CD4-positive, alpha-beta memory T cell (primary cell): ENCODE results near the gene SEPTIN11. TPM values are rescaled to one million over a fixed set of nuclear protein-coding genes. Genes with fewer than 3 reads are reported as not detected.
A peak's percentile ranks its signal among the peaks of the same experiment; 100 is the strongest.
"Not testable (repeated sequence)": the region's sequence is repeated elsewhere in the genome, so short reads cannot be mapped to it uniquely, and the experiment has no call there.

Experiments
- CTCF ChIA-PET: fragments of 350-600 bp; sonication (Branson Sonifier 250); formaldehyde crosslinking; loops from one replicate; lab custom pipeline; 2021; ENCODE audit warnings: inconsistent platforms; ENCODE audit not compliant: partially characterized antibody; lab: Charles Lee
- POLR2A ChIA-PET: fragments of 350-600 bp; sonication (Branson Sonifier 250); formaldehyde crosslinking; loops from one replicate; lab custom pipeline; 2021; ENCODE audit not compliant: partially characterized antibody; lab: Charles Lee
- DNase-seq, 5 donors: peaks; one replicate each; pipeline versions ENCODE4 v3.0.0 to v3.0.0-alpha.2; 2020 to 2022; ENCODE audit warnings: mixed read lengths in 1 of 5
- H3K27ac ChIP-seq: one replicate; pipeline ENCODE4 v1.7.0; 2013; ENCODE audit warnings: low read depth, low read length
- H3K27me3 ChIP-seq: 2 replicates; pipeline ENCODE4 v1.7.0; 2013; ENCODE audit warnings: mild to moderate bottlenecking, low read length, moderate library complexity; ENCODE audit not compliant: insufficient read depth
- H3K36me3 ChIP-seq: 2 replicates; pipeline ENCODE4 v1.7.0; 2013; ENCODE audit warnings: mild to moderate bottlenecking, low read length, moderate library complexity; ENCODE audit not compliant: insufficient read depth
- H3K4me1 ChIP-seq: 2 replicates; pipeline ENCODE4 v1.7.0; 2013; ENCODE audit warnings: mild to moderate bottlenecking, low read length, moderate library complexity; ENCODE audit not compliant: insufficient read depth
- H3K4me3 ChIP-seq, 2 donors: one replicate each; pipeline ENCODE4 v1.7.0; 2013; ENCODE audit warnings: low read length in 2 of 2, mild to moderate bottlenecking in 1 of 2
- H3K9me3 ChIP-seq, 2 donors: one replicate each; pipeline ENCODE4 v1.7.0; 2013; ENCODE audit warnings: low read length in 2 of 2, control low read depth in 1 of 2; ENCODE audit not compliant: control insufficient read depth in 1 of 2
- H3K27ac Mint-ChIP-seq, 7 donors: one replicate each; pipeline ENCODE4 v1.8.0; 2020 to 2021; ENCODE audit warnings: mixed read lengths in 7 of 7, mild to moderate bottlenecking in 6 of 7, inconsistent platforms in 3 of 7, moderate library complexity in 3 of 7
- H3K27me3 Mint-ChIP-seq, 2 donors: one replicate each; pipeline ENCODE4 v1.8.0; 2020 to 2021; ENCODE audit warnings: mixed read lengths in 2 of 2
- H3K36me3 Mint-ChIP-seq, 2 donors: one replicate each; pipeline ENCODE4 v1.8.0; 2020 to 2021; ENCODE audit warnings: mixed read lengths in 2 of 2, inconsistent platforms in 1 of 2, mild to moderate bottlenecking in 1 of 2
- H3K4me1 Mint-ChIP-seq, 4 donors: one replicate each; pipeline ENCODE4 v1.8.0; 2020 to 2021; ENCODE audit warnings: mixed read lengths in 4 of 4, mild to moderate bottlenecking in 1 of 4
- H3K4me3 Mint-ChIP-seq, 8 donors: one replicate each; pipeline ENCODE4 v1.8.0; 2020 to 2021; ENCODE audit warnings: mixed read lengths in 8 of 8, mild to moderate bottlenecking in 7 of 8, moderate library complexity in 6 of 8, inconsistent platforms in 3 of 8
- H3K9me3 Mint-ChIP-seq, 8 donors: one replicate each; pipeline ENCODE4 v1.8.0; 2020 to 2021; ENCODE audit warnings: mixed read lengths in 8 of 8, mild to moderate bottlenecking in 5 of 8, inconsistent platforms in 3 of 8, moderate library complexity in 1 of 8
- intact Hi-C: fragments of 100-400 bp; cut with micrococcal nuclease; formaldehyde crosslinking; loops from one replicate; pipeline ENCODE4 v1.15.1; 2023
- polyA plus RNA-seq, 2 donors: library from polyadenylated mRNA; unstranded; fragments of 300-500 nt; fragmentation: Illumina TruSeq; gene quantifications; one replicate each; pipeline ENCODE4 v1.2.3, GENCODE V29; 2021
- total RNA-seq, 2 experiments: library from RNA; stranded (reverse); gene quantifications; one replicate each; pipeline ENCODE4 v1.2.3, GENCODE V29; 2021

The SEPTIN11 gene
- total and polyA plus RNA-seq, 4 experiments from 2014 or later, result 21.9 to 31.3 (median 27.7) TPM

DNA sequence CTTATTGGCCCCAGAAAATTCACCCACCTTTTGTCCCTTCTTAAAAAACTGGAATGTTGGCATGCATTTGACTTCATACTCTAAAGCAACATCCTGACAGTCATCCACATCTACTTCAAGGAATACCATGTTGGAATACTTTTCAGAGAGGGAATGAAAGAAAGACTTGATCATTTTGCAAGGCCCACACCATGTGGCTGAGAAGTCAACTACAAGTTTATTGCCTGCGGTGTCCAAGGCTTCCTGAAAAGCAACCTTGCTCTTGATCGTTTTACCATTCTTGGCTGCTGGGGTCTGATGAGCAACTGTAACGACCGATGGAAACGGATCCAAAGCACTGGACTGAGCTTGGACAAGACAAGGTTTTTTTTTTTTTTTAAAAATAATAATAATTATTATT lies 9.3 kb downstream of the SEPTIN11 start:
- no peaks in the 10 kb centered on the region for H3K27me3 ChIP-seq
- H3K9me3 ChIP-seq, result no peaks in the 10 kb centered on the region
- no peaks in the 10 kb centered on the region for H3K4me1 ChIP-seq
- CTCF ChIA-PET, result interaction anchor here (0.9 to 1.3 kb wide), 2 partner anchors 23 to 27 kb away, joined by 3 to 4 read pairs; no protein-coding TSS in a partner anchor
- no peaks in the 10 kb centered on the region for H3K27me3 Mint-ChIP-seq
- no peaks in the 10 kb centered on the region for H3K36me3 ChIP-seq
- peaks cover 0 to 10% of the 10 kb centered on the region in 2 donors for H3K36me3 Mint-ChIP-seq
- H3K4me3 ChIP-seq, result no peak overlapping the region
- H3K27ac ChIP-seq, result no peak overlapping the region
- no peak overlapping the region for H3K27ac Mint-ChIP-seq
- H3K4me1 Mint-ChIP-seq, result peaks cover 10 to 21% (median 15%) of the 10 kb centered on the region in 4 donors
- no peak for DNase-seq
- no peak overlapping the region for H3K4me3 Mint-ChIP-seq
- POLR2A ChIA-PET, result interaction anchor here (0.6 to 1.1 kb wide), 2 partner anchors 350 to 746 kb away, joined by 3 to 4 read pairs; no protein-coding TSS in a partner anchor
- intact Hi-C loops, result no loop called here
- H3K9me3 Mint-ChIP-seq, result peaks cover 0 to 2% (median 0%) of the 10 kb centered on the region in 8 donors

DNA sequence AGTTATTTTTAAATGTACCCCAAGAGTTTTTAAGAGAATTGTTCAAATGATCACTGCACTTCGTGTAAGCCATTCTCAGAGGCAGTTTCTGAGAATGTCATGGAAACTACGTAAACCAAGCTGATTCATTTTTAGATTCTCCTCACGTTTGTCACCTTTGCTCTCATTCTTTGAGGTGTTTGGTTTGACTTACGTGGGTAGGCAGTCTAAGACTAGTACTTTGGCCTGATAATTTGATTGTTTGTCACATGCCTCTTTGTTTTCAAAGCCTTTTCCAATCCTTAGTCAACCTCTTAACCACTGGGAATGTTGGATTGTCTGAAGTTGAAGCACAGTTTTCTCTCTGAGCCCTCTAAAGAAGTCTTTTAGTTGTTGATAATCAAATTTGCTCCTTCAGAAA lies 10.5 kb downstream of the SEPTIN11 start:
- no peaks in the 10 kb centered on the region for H3K4me1 ChIP-seq
- H3K9me3 ChIP-seq, result no peaks in the 10 kb centered on the region
- CTCF ChIA-PET, result interaction anchor here (0.9 to 1.3 kb wide), 3 partner anchors 11 to 26 kb away, joined by 3 to 4 read pairs (median 3); partner anchors contain the start of gene SEPTIN11
- H3K27me3 Mint-ChIP-seq, result no peaks in the 10 kb centered on the region
- H3K4me1 Mint-ChIP-seq, result peaks cover 12 to 21% (median 16%) of the 10 kb centered on the region in 4 donors
- no peak overlapping the region for H3K27ac Mint-ChIP-seq
- peaks cover 0 to 6% (median 0%) of the 10 kb centered on the region in 8 donors for H3K9me3 Mint-ChIP-seq
- DNase-seq, result no peak
- POLR2A ChIA-PET, result no interaction called here
- H3K36me3 Mint-ChIP-seq, result peaks cover 0 to 14% of the 10 kb centered on the region in 2 donors
- no peaks in the 10 kb centered on the region for H3K36me3 ChIP-seq
- H3K27me3 ChIP-seq, result no peaks in the 10 kb centered on the region
- no peak overlapping the region for H3K4me3 Mint-ChIP-seq
- no peak overlapping the region for H3K4me3 ChIP-seq
- no peak overlapping the region for H3K27ac ChIP-seq
- intact Hi-C loops, result no loop called here

DNA sequence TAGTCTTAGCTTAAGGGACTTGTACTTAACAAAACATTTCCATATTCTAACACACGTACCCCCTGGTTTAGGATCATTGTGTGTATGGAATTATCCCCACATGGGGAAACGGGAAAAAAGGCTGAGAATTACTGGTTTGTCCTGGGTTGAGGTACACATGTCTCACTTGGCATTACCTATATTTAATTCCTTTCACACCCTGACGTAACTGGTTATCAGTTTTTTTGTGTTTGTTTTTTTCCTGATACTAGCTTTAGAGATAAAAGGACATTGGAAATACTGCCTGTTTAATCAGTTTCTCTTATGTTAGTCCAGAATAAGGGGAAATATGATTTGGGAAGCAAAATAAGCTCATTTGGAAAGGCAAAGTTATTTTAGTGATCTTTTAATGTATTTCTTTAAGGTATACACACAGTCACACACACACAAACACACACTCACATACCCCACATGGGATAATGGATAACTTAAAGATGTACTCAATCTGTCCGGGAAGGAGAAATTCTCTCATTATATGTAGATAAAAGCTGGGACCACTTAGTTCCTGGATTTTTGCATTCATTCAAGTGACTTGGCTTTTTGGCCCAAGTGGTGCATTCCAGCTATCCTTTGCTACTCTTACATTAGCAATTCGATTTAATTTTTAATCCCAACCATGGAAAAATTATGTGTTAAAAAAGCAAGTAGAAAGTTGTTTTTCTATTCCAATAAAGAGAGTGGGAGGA lies 13.0 kb downstream of the SEPTIN11 start:
- Mint-ChIP-seq H3K4me1 (peaks cover 9 to 24% (median 16%) of the 10 kb centered on the region in 4 donors), H3K27ac (peak overlapping the region in 1 of 7 donors; percentile 75), H3K9me3 (peaks cover 0 to 4% (median 0%) of the 10 kb centered on the region in 8 donors), H3K27me3 (no peaks in the 10 kb centered on the region), H3K36me3 (peaks cover 0 to 14% of the 10 kb centered on the region in 2 donors), H3K4me3 (no peak overlapping the region)
- no peaks in the 10 kb centered on the region for H3K36me3 ChIP-seq
- H3K4me1 ChIP-seq, result no peaks in the 10 kb centered on the region
- CTCF ChIA-PET, result interaction anchor here (1.0 to 1.8 kb wide), 3 partner anchors 10 to 82 kb away, joined by 3 to 6 read pairs (median 3); no protein-coding TSS in a partner anchor
- no peak overlapping the region for H3K4me3 ChIP-seq
- H3K27me3 ChIP-seq, result no peaks in the 10 kb centered on the region
- H3K9me3 ChIP-seq, result no peaks in the 10 kb centered on the region
- DNase-seq, result no peak
- POLR2A ChIA-PET, result no interaction called here
- intact Hi-C loops, result no loop called here
- no peak overlapping the region for H3K27ac ChIP-seq

DNA sequence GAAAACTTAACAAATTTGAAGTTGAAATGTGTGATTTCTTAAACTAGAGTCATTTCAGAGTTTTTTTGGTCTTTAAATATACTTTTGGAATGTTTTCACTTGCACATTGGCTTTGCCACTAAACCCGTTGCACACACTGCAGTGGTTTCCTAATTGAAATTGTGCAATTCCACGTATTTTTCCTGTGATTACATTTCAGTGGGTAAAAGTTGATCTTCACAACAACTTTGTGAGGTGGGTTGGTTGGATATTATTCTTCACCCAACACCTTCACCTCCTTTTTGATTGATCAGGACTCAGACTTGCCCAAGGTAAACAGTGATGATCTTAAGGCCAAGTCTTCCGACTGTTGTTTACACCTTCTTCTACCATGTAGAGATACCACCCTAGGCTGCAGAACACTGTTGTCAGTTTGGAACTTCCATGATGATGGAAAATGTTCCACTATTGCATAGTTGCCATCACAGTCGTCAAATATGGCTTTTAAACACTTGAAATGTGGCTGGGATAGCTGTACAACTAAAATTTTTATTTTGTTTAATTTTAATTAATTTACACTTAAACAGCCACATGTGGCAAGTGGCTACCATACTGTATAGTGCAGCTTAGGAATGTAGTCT lies 13.7 kb downstream of the SEPTIN11 start:
- CTCF ChIA-PET, result interaction anchor here (0.7 to 1.8 kb wide), 3 partner anchors 10 to 118 kb away, joined by 3 to 6 read pairs (median 3); no protein-coding TSS in a partner anchor
- Histone ChIP-seq H3K4me3 (no peak overlapping the region), H3K27ac (no peak overlapping the region), H3K9me3 (no peaks in the 10 kb centered on the region), H3K4me1 (no peaks in the 10 kb centered on the region), H3K36me3 (no peaks in the 10 kb centered on the region), H3K27me3 (no peaks in the 10 kb centered on the region)
- intact Hi-C loops, result no loop called here
- no peaks in the 10 kb centered on the region for H3K27me3 Mint-ChIP-seq
- H3K4me1 Mint-ChIP-seq, result peaks cover 9 to 24% (median 15%) of the 10 kb centered on the region in 4 donors
- peaks cover 0 to 14% of the 10 kb centered on the region in 2 donors for H3K36me3 Mint-ChIP-seq
- no peak overlapping the region for H3K4me3 Mint-ChIP-seq
- POLR2A ChIA-PET, result no interaction called here
- no peak overlapping the region for H3K27ac Mint-ChIP-seq
- peaks cover 0 to 4% (median 0%) of the 10 kb centered on the region in 8 donors for H3K9me3 Mint-ChIP-seq
- no peak for DNase-seq

DNA sequence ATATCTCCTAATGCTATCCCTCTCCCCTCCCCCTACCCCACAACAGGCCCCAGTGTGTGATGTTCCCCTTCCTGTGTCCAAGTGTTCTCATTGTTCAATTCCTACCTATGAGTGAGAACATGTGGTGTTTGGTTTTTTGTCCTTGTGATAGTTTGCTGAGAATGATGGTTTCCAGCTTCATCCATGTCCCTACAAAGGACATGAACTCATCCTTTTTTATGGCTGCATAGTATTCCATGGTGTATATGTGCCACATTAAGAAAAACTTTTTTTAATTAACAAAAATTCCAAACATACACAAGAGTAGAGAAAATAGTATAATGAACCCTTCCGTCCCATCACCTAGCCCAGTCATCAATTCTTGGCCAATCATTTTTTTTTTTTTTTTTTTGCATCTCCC lies 14.4 kb downstream of the SEPTIN11 start:
- CTCF ChIA-PET, result interaction anchor here (0.7 to 1.0 kb wide), 3 partner anchors 17 to 213 kb away, joined by 3 to 4 read pairs (median 3); no protein-coding TSS in a partner anchor
- H3K4me3 Mint-ChIP-seq, H3K4me1 ChIP-seq, H3K27me3 ChIP-seq, H3K36me3 ChIP-seq, intact Hi-C loops, H3K4me3 ChIP-seq, DNase-seq, POLR2A ChIA-PET, H3K9me3 ChIP-seq, H3K27ac Mint-ChIP-seq, H3K27me3 Mint-ChIP-seq, H3K27ac ChIP-seq, H3K9me3 Mint-ChIP-seq: not testable (repeated sequence)
- Mint-ChIP-seq H3K36me3 (peaks cover 0 to 11% of the 10 kb centered on the region in 2 donors), H3K4me1 (peaks cover 9 to 24% (median 15%) of the 10 kb centered on the region in 4 donors)

DNA sequence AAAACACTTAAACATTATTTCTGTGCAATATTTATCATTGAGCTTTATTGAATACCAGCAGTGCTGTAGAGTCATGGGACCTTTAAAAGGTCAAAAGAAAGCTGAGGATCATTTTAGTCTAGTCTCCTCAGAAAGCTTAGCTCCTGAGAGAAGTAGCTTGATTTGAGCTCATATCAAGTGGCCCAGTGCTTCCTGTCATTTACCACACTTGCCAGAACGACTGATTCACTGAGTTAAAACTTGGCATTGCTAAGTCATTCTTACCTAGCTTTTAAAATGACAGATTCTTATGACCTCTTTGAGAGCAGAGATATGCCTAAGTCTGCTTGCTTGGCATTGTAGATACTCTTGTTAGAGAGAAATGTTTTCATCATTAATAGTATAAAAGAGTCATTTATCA lies 15.2 kb downstream of the SEPTIN11 start:
- no peaks in the 10 kb centered on the region for H3K27me3 Mint-ChIP-seq
- no peak overlapping the region for H3K27ac Mint-ChIP-seq
- peaks cover 0 to 11% of the 10 kb centered on the region in 2 donors for H3K36me3 Mint-ChIP-seq
- H3K9me3 Mint-ChIP-seq, result peaks cover 0 to 4% (median 0%) of the 10 kb centered on the region in 8 donors
- Histone ChIP-seq H3K4me3 (no peak overlapping the region), H3K27ac (no peak overlapping the region), H3K27me3 (no peaks in the 10 kb centered on the region), H3K4me1 (no peaks in the 10 kb centered on the region), H3K36me3 (no peaks in the 10 kb centered on the region), H3K9me3 (no peaks in the 10 kb centered on the region)
- no peak overlapping the region for H3K4me3 Mint-ChIP-seq
- ChIA-PET CTCF (interaction anchor here (0.7 to 1.6 kb wide), 3 partner anchors 16 to 212 kb away, joined by 3 to 6 read pairs (median 4); no protein-coding TSS in a partner anchor), POLR2A (no interaction called here)
- DNase-seq, result no peak
- intact Hi-C loops, result no loop called here
- H3K4me1 Mint-ChIP-seq, result peaks cover 7 to 24% (median 14%) of the 10 kb centered on the region in 4 donors
